ENCODE measurements around the gene GDPD1.
A peak's percentile ranks its signal among the peaks of the same experiment; 100 is the strongest.
"Not testable (repeated sequence)": the region's sequence is repeated elsewhere in the genome, so short reads cannot be mapped to it uniquely, and the experiment has no call there.

The GDPD1 gene

DNA sequence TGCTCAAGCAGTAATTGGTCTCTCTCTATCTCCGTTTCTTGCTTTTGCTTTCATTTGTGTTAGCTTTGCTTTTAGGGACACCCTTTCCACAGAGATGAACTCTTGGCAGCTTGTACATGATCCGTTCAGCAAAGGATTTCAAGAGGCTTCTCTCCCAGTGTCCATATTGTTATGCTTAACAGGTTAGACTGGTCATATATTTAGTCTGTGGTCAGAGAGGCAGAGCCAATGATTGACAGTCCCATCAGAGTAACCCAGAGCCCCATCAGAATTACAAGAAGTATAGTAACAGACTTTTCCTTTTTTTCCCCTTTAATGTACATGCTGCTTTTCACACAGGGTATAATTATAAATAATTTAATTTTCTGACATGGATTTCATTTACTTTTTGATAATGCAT is 34.4 kb downstream of the GDPD1 start:
- DNase-seq, result no peak

DNA sequence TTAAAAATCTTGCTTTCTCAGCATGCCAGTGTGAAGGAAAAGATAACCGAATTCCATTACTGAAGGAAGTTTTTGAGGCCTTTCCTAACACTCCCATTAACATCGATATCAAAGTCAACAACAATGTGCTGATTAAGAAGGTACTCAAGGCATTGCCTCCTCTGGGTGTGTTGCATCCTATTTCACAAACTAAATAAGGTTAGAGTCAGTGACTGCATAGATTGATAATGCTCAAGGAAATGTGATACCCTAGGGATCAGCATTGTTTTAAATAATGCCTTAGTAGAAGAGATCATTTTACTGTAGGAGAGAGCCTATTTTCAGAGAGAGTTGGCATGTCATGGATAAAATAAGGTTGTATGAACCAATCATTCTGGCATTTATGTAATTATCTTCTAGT is 36.8 kb downstream of the GDPD1 start:
- no peak for DNase-seq

GRCh38 chr17:59260722-59261121 is 40.4 kb downstream of the GDPD1 start:
- DNase-seq, result no peak

DNA sequence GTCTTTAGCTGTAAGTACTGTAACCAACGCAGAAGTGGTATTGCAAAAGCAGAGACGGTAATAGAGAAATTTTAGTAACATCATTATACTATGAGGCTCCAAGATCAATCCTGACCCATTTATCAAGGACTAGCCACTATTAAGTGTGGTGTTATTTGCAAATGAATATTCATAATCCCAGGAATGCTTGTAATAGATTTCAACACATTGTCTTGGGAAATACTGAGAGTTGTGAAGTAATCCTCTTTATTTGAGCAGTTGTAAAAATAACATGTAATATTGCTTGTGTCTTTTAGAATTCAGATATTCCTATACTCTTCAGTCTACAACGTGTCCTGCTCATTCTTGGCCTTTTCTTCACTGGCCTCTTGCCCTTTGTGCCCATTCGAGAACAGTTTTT is 46.4 kb downstream of the GDPD1 start:
- DNase-seq, result no peak

DNA sequence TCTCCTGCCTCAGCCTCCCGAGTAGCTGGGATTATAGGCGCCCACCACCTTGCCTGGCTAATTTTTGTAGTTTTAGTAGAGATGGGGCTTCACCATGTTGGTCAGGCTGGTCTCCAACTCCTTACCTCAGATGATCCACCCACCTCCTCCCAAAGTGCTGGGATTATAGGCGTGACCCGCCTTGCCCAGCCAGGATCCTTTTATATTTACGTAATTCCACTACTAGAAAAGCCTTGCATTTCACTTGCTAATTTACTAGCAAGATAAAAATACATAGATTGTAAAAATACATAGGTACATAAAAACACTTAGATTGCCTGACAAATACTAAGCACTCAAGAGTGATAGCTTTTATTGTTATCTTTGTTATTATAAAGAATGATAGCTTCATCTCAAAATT is 47.5 kb downstream of the GDPD1 start:
- no peak for DNase-seq

DNA sequence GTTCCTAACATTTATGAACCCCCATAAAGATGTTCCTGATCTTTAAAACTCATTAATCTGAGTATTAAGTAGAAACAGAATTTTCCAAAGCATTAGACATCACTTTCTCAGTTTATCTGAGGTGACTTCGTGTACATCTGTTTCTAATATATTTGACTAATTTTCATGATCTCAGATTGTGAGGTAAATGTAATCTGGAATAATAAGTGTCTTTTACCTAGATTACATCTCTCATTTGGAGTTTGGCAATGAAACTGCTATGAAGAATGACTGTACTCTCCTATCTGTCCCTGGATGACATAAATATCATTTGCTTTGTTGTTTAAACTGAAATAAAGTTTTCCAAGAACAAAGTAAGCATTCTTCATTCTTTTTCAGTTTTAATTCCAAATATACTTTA is 55.3 kb downstream of the GDPD1 start:
- no peak for DNase-seq

DNA sequence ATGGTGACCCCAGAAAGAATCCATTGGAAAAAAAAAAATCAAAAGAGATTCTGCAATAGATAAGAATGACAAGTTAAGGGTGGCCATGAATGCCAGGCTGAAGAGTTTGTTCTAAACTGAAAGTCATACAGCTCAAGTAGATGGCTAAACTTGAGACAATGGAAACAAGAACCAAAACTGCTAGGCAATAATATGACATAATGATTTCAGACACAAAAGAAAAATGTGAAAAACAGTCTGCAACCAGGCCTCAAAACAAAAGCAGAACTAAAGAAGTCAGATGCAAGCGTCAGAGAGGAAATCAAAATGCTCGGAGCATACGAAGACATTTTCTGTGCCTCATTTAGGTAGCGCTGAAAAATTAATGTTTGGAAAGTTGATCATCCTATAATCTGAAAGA is 56.7 kb downstream of the GDPD1 start:
- no peak for DNase-seq

- DNase-seq, result no peak
These were observed 58.1 kb downstream of the GDPD1 start for GRCh38 chr17:59278406-59278805.

GRCh38 chr17:59284317-59284716 is 64.0 kb downstream of the GDPD1 start:
- DNase-seq, result no peak

GRCh38 chr17:59287452-59287851 is 67.1 kb downstream of the GDPD1 start:
- DNase-seq, result no peak

- DNase-seq, result no peak
These were observed 67.6 kb downstream of the GDPD1 start for GRCh38 chr17:59287891-59288290.

- DNase-seq, result no peak
These were observed 69.6 kb downstream of the GDPD1 start for GRCh38 chr17:59289981-59290301.

- DNase-seq, result not testable (repeated sequence)
These were observed 70.1 kb downstream of the GDPD1 start for GRCh38 chr17:59290302-59290998.

GRCh38 chr17:59292174-59292523 is 71.8 kb downstream of the GDPD1 start:
- DNase-seq, result no peak

- DNase-seq, result no peak
These were observed 75.9 kb downstream of the GDPD1 start for GRCh38 chr17:59296190-59296589.

DNA sequence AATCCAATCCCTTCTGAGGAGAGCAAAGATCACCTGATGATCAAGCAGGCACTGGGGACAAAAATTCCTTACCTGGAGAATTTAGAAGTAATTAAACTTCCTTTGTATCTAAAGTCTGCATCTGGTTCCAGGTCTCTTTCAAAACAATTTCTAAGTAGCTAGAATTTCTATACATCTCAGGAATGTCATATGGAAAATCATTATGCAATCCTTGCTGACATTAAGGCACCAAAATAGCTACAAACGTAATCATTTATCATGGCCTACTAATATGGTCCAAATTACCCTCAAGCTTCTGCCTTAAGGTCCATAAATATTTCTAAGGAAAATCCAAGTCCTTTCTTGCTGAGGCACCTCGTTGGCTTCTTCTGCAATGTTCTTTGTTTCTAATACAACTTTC is 78.2 kb downstream of the GDPD1 start:
- DNase-seq, result no peak

GRCh38 chr17:59299400-59300092 is 79.2 kb downstream of the GDPD1 start:
- no peak for DNase-seq

- no peak for DNase-seq
These were observed 80.6 kb downstream of the GDPD1 start for GRCh38 chr17:59300941-59301340.

DNA sequence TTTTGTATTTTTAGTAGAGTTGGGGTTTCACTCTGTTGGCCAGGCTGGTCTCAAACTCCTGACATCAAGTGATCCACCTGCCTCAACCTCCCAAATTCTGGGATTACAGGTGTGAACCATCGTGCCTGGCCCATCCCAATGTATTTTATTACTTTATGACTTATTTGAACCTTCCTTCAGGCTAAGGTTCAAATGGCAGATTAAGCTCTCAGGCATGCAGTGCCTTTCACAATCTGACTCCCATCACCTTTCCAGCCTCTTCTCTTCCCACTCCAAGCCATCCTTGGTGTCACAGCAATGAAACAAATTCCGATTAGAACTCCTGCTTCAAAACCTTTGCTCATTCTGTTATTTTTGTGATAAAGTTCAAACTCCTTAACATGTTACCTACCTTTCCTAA is 84.5 kb downstream of the GDPD1 start:
- DNase-seq, result no peak

DNA sequence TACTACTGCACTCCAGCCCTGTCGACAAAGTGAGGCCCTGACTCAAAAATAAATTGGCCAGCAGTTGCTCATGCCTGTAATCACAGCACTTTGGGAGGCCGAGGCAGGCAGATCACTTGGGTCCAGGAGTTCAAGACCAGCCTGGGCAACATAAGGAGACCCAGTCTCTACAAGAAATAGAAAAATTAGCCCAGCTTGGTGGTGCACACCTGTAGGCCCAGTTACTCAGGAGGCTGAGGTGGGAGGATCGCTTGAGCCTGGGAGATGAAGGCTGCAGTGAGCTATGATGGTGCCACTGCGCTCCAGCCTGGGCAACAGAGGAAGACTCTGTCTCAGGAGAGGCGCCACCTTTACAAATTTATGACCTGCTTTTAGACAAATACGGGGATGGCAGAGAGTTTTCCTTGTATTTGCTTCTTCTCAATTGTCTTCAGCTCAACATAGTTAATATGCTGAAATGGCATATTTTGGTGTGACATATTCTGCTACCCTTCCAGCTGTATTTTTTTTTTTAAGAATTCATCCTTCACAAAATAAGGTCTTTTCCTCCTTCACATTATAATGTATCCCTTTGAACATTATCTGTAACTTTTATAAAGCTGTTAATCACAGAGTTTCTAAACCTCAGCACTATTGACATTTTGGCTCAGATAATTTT is 90.1 kb downstream of the GDPD1 start:
- DNase-seq, result no peak

DNA sequence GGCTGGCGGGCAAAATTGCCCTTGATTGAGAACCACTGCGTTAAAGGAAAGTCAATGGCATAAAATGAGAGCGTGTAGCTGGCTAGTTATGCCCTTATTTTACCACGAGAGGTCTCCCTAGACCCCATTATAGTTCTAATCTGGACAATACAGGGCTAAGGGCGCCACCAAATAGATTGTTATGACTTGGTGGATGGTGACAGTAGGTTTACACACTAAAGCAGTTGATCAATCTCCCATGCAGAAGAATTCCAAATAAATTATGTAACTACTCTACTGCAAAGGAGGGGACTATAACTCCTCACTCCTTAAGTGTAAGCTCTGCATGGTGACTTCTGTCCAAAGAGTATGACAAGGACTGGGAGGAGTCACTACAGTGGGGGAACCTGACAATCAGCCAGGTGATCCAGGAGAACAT is 90.7 kb downstream of the GDPD1 start:
- DNase-seq, result peak; percentile 18

GRCh38 chr17:59311521-59311920 is 91.2 kb downstream of the GDPD1 start:
- not testable (repeated sequence) for DNase-seq

DNA sequence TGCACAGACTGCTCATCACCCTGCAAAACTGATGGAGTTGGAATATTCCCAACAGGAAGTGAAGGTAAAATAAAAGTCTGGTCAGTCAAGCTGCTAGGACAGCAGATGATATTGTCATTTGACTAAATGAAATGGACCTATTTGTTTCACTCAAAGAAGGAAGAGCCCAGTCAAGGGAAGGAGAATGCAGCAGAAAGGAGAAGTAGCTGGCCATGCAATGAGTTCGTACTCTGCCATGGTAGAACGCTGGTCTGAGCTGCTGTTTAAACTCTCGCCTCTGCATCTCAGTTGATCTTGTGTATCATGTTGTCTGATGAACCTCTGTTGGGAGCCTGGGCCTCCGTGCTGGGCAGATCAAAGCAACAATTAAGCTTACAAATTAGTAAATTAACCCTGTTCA is 95.6 kb downstream of the GDPD1 start:
- no peak for DNase-seq

Data from 8988T (cell line).